Keratinocyte (primary cell): ENCODE measurements around the gene SRGAP3. TPM values are rescaled to one million over a fixed set of nuclear protein-coding genes. Genes with fewer than 3 reads are reported as not detected.

Experiments
- DNase-seq: peaks from one replicate; pipeline ENCODE4 v3.0.0-alpha.2; 2011; ENCODE audit warnings: low read depth, missing footprints, low spot score
- FAIRE-seq: peaks from 2 replicates; lab custom pipeline; 2011; peaks lifted over from hg19 to GRCh38; lab: Jason Lieb, UNC
- H2AFZ ChIP-seq: 2 replicates; pipeline ENCODE4 v1.6.0; 2012; ENCODE audit warnings: low read length, control low read depth, inconsistent platforms; ENCODE audit not compliant: control insufficient read depth
- H3K27ac ChIP-seq: 2 replicates; pipeline ENCODE4 v1.5.1; 2011; ENCODE audit warnings: low read length; ENCODE audit not compliant: control insufficient read depth, insufficient read depth
- H3K27me3 ChIP-seq: 3 replicates; pipeline ENCODE4 v1.6.0; 2011; ENCODE audit warnings: low read length; ENCODE audit not compliant: control insufficient read depth, insufficient read depth; ENCODE audit errors: extremely low read depth
- H3K36me3 ChIP-seq, 2 experiments: 2 replicates in 1 of 2; 3 replicates in 1 of 2; pipeline ENCODE4 v1.5.1; 2011; ENCODE audit warnings: low read length in 2 of 2, mild to moderate bottlenecking in 1 of 2; ENCODE audit not compliant: control insufficient read depth in 2 of 2, insufficient read depth in 2 of 2; ENCODE audit errors: extremely low read depth in 1 of 2
- H3K4me1 ChIP-seq: 3 replicates; pipeline ENCODE4 v1.5.1; 2011; ENCODE audit warnings: low read length; ENCODE audit not compliant: control insufficient read depth, insufficient read depth; ENCODE audit errors: extremely low read depth
- H3K4me2 ChIP-seq: 3 replicates; pipeline ENCODE4 v1.6.0; 2011; ENCODE audit warnings: low read depth, low read length; ENCODE audit not compliant: control insufficient read depth, insufficient read depth; ENCODE audit errors: extremely low read depth
- H3K4me3 ChIP-seq, 3 experiments: fragments of 200-600 bp in 1 of 3; sonication (generic) in 1 of 3; 2 replicates in 2 of 3; 3 replicates in 1 of 3; pipeline ENCODE4 v1.5.1; 2011 to 2016; ENCODE audit warnings: low read length in 3 of 3, mild to moderate bottlenecking in 3 of 3, control low read depth in 2 of 3, inconsistent platforms in 1 of 3, low read depth in 1 of 3, mixed read lengths in 1 of 3, mixed run types in 1 of 3, moderate library complexity in 1 of 3; ENCODE audit not compliant: control insufficient read depth in 2 of 3, insufficient read depth in 2 of 3; ENCODE audit errors: extremely low read depth in 1 of 3
- H3K79me2 ChIP-seq: 2 replicates; pipeline ENCODE4 v1.6.0; 2012; ENCODE audit warnings: low read length; ENCODE audit not compliant: control insufficient read depth, insufficient read depth
- H3K9ac ChIP-seq: 3 replicates; pipeline ENCODE4 v1.6.0; 2011; ENCODE audit warnings: low read length; ENCODE audit not compliant: control insufficient read depth, insufficient read depth; ENCODE audit errors: extremely low read depth
- H3K9me1 ChIP-seq: 3 replicates; pipeline ENCODE4 v1.6.0; 2011; ENCODE audit warnings: low read length; ENCODE audit not compliant: control insufficient read depth, insufficient read depth; ENCODE audit errors: extremely low read depth
- H3K9me3 ChIP-seq: 2 replicates; pipeline ENCODE4 v1.5.1; 2012; ENCODE audit warnings: low read depth, low read length; ENCODE audit not compliant: control insufficient read depth
- H4K20me1 ChIP-seq: 3 replicates; pipeline ENCODE4 v1.6.0; 2011; ENCODE audit warnings: low read length; ENCODE audit not compliant: control insufficient read depth, insufficient read depth; ENCODE audit errors: extremely low read depth
- CTCF ChIP-seq, 3 experiments: IDR thresholded peaks in 1 of 3; conservative IDR thresholded peaks in 1 of 3; optimal IDR thresholded peaks in 1 of 3; 2 replicates in 2 of 3; 3 replicates in 1 of 3; pipeline versions ENCODE3 to v1.5.1; 2011; ENCODE audit warnings: low read length in 3 of 3, mild to moderate bottlenecking in 3 of 3, moderate library complexity in 2 of 3, control low read depth in 1 of 3, inconsistent platforms in 1 of 3; ENCODE audit not compliant: insufficient read depth in 2 of 3; ENCODE audit errors: extremely low read depth in 1 of 3
- EZH2 ChIP-seq: IDR thresholded peaks from one replicate; pipeline ENCODE4 v1.6.1; 2012; ENCODE audit warnings: inconsistent platforms, mild to moderate bottlenecking, low read length, moderate library complexity
- dilution Hi-C: fragments of 300-500 bp; cut with MboI; formaldehyde crosslinking; loops from one replicate; pipeline ENCODE4 v1.7.0; 2020; ENCODE audit warnings: low sequenced_read_pairs; ENCODE audit not compliant: extremely low pct_ligation_motif_present
- polyA plus RNA-seq, 5 experiments: library from polyadenylated mRNA; depleted of rRNA in 3 of 5; stranded (reverse) in 3 of 5; stranded (forward) in 1 of 5; unstranded in 1 of 5; fragments of >200 nt; gene quantifications; 1 replicate in 1 of 5; 2 replicates in 3 of 5; 3 replicates in 1 of 5; pipeline versions ENCODE4 v1.2.1 to v1.2.3, GENCODE V29; 2011 to 2012; ENCODE audit warnings: missing spikeins in 2 of 5, low read depth in 1 of 5, low replicate concordance in 1 of 5
- small RNA-seq, 3 experiments: library from RNA; depleted of rRNA; stranded (forward); fragments of <200 nt; gene quantifications; one replicate each; pipeline ENCODE3, GENCODE V24; 2012; ENCODE audit warnings: low read depth in 3 of 3, low replicate concordance in 1 of 3; ENCODE audit not compliant: insufficient read length in 3 of 3

The SRGAP3 gene
- polyA plus RNA-seq, 1 donor (not counting 4 experiments of a cell fraction or from before 2014, with no cell fraction given), result 7.2 TPM

DNA sequence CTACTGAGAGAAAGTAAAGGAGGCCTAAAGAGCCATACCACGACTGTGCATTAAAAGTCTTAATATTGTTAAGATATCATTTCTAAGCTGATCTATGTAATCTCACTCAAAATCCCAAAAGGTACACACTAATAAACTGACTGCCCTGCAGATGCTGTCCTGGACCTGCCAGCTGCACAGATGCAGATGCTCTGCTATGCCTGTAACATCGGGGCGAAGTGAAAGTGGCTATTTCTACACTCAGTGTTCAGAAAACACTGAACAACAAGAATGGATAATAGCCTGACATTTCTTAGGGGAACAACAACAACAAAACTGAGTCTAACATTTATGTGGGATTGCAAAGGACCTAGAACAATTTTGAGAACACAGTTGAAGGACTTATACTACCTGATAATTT, 318.1 kb downstream of the SRGAP3 start:
- Histone ChIP-seq H3K36me3 (peaks cover 0 to 7% of the 10 kb centered on the region in 2 experiments), H3K79me2 (no peaks in the 10 kb centered on the region), H3K27ac (no peak overlapping the region), H3K9me1 (no peaks in the 10 kb centered on the region), H3K4me1 (peaks cover under 1% of the 10 kb centered on the region), H3K9ac (no peak overlapping the region), H4K20me1 (no peaks in the 10 kb centered on the region), H3K27me3 (no peaks in the 10 kb centered on the region), H2AFZ (no peak overlapping the region), H3K9me3 (no peaks in the 10 kb centered on the region), H3K4me3 (no peak overlapping the region), H3K4me2 (no peak overlapping the region)
- TF ChIP-seq EZH2 (no peak), CTCF (optimal IDR thresholded peaks at IDR 0.05 in 1 of 3, IDR thresholded peaks at IDR 0.05 in 1 of 3, conservative IDR thresholded peaks at IDR 0.05 in 1 of 3; ENCODE audit: extremely low read depth in 1 of 3, insufficient read depth in 2 of 3, low read length in 3 of 3) (no peak)
- dilution Hi-C loops, result no loop called here
- DNase-seq (no peak), FAIRE-seq (no peak)

Small RNA genes lying within 50 kb of the gene (small RNA-seq; reads per million reads assigned to genes)
- 0 reads per million in 3 experiments for gene RF00416

Other genes starting within 250 kb of the SRGAP3 start
- 42.1 to 59.8 TPM (median 42.6 TPM) in 3 replicates for gene THUMPD3, start 113.4 kb upstream of the SRGAP3 start, polyA plus RNA-seq
- gene SETD5, start 148.0 kb upstream of the SRGAP3 start, polyA plus RNA-seq, result 28.9 to 52.8 TPM (median 37.8 TPM) in 3 replicates